Spinal cord (tissue), 10 donors: ENCODE data around the gene DGKB. TPM values are rescaled to one million over a fixed set of nuclear protein-coding genes. Genes with fewer than 3 reads are reported as not detected.

ENCODE experiments used
- DNase-seq, 6 donors: peaks; one replicate each; pipeline versions ENCODE4 v3.0.0 to v3.0.0-alpha.2; 2013 to 2015; ENCODE audit warnings: low spot score in 6 of 6, low read depth in 4 of 6
- H3K27ac ChIP-seq: one replicate; pipeline ENCODE4 v1.5.1; 2013; ENCODE audit warnings: low read depth, low read length, control low read depth
- H3K27me3 ChIP-seq: one replicate; pipeline ENCODE4 v1.6.1; 2013; ENCODE audit warnings: low read length; ENCODE audit not compliant: control insufficient read depth, insufficient read depth
- H3K36me3 ChIP-seq: one replicate; pipeline ENCODE4 v1.6.1; 2013; ENCODE audit warnings: low read length; ENCODE audit not compliant: control insufficient read depth, insufficient read depth
- H3K4me1 ChIP-seq: one replicate; pipeline ENCODE4 v1.6.1; 2013; ENCODE audit warnings: low read length; ENCODE audit not compliant: control insufficient read depth, insufficient read depth
- H3K4me3 ChIP-seq: one replicate; pipeline ENCODE4 v1.5.1; 2013; ENCODE audit warnings: low read depth, low read length, control low read depth
- H3K9me3 ChIP-seq: one replicate; pipeline ENCODE4 v1.6.1; 2013; ENCODE audit warnings: low read length; ENCODE audit not compliant: control insufficient read depth, insufficient read depth
- WGBS: methylation state at CpG from one replicate; pipeline ENCODE4 v1.1.5; 2013; ENCODE audit warnings: missing lambda C conversion rate; ENCODE audit not compliant: insufficient coverage; 5-methylcytosine and 5-hydroxymethylcytosine counted together
- polyA plus RNA-seq, 2 donors: library from polyadenylated mRNA; unstranded; fragments of 120-200 nt; gene quantifications; one replicate each; pipeline ENCODE4 v1.2.1, GENCODE V29; 2013; ENCODE audit not compliant: insufficient read length in 2 of 2
- total RNA-seq, 2 donors: library from RNA; depleted of rRNA in 1 of 2; stranded (reverse); fragments of 120-200 nt in 1 of 2; fragments of >200 nt in 1 of 2; gene quantifications; one replicate each; pipeline versions ENCODE4 v1.2.3 to v1.2.4, GENCODE V29; 2013 to 2014
- donor health status: healthy.

DGKB gene
- total and polyA plus RNA-seq, 4 donors: 13.6 to 31.4 (median 20.2) TPM

- Histone ChIP-seq H3K27ac (no peak overlapping the region), H3K4me3 (no peak overlapping the region), H3K36me3 (no peaks in the 10 kb centered on the region), H3K9me3 (no peaks in the 10 kb centered on the region), H3K27me3 (no peaks in the 10 kb centered on the region), H3K4me1 (no peaks in the 10 kb centered on the region)
- WGBS: 40% methylated on average over 1 of the region's 4 CpGs
- DNase-seq: no peak
These were observed 84.5 kb downstream of the DGKB start for GRCh38 chr7:14817829-14818614.

- Histone ChIP-seq H3K4me3 (no peak overlapping the region), H3K9me3 (no peaks in the 10 kb centered on the region), H3K36me3 (no peaks in the 10 kb centered on the region), H3K27me3 (no peaks in the 10 kb centered on the region), H3K4me1 (no peaks in the 10 kb centered on the region), H3K27ac (no peak overlapping the region)
- no CpG with 5 or more reads among the region's 3 CpGs for WGBS
- no peak for DNase-seq
These were observed 95.0 kb downstream of the DGKB start for GRCh38 chr7:14807507-14807906.

DNA sequence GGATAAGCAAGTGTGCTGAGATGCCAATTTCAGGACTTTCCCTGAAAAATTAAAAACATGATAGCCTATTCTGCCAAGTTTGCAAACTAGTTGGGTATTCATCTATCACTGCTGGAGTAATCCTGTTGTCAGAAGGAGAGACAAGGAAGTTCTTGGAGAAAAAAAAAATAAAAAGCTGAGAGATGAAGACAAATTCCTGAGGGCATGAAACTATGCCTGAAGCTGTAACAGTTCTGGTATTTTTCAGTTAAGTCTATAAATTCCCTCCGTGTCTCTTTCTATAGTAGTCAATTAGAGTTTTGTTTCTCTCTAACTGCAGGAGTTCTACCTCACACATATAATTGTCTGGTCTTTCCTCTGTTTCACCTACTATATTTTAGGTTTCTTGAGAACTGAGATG is 95.7 kb downstream of the DGKB start:
- DNase-seq: no peak
- no peak overlapping the region for H3K4me3 ChIP-seq
- H3K27me3 ChIP-seq: no peaks in the 10 kb centered on the region
- no peak overlapping the region for H3K27ac ChIP-seq
- H3K4me1 ChIP-seq: no peaks in the 10 kb centered on the region
- no peaks in the 10 kb centered on the region for H3K36me3 ChIP-seq
- no peaks in the 10 kb centered on the region for H3K9me3 ChIP-seq
- no CpG with 5 or more reads among the region's 1 CpG for WGBS

- Histone ChIP-seq H3K27ac (no peak overlapping the region), H3K4me1 (no peaks in the 10 kb centered on the region), H3K27me3 (no peaks in the 10 kb centered on the region), H3K9me3 (no peaks in the 10 kb centered on the region), H3K36me3 (no peaks in the 10 kb centered on the region), H3K4me3 (no peak overlapping the region)
- no peak for DNase-seq
- no CpG with 5 or more reads among the region's 2 CpGs for WGBS
These were observed 97.3 kb downstream of the DGKB start for GRCh38 chr7:14805105-14805719.

GRCh38 chr7:14800664-14801063 is 101.9 kb downstream of the DGKB start:
- Histone ChIP-seq H3K9me3 (no peaks in the 10 kb centered on the region), H3K27me3 (no peaks in the 10 kb centered on the region), H3K4me3 (no peak overlapping the region), H3K4me1 (no peaks in the 10 kb centered on the region), H3K36me3 (no peaks in the 10 kb centered on the region), H3K27ac (no peak overlapping the region)
- DNase-seq: no peak
- no CpG with 5 or more reads among the region's 2 CpGs for WGBS

DNA sequence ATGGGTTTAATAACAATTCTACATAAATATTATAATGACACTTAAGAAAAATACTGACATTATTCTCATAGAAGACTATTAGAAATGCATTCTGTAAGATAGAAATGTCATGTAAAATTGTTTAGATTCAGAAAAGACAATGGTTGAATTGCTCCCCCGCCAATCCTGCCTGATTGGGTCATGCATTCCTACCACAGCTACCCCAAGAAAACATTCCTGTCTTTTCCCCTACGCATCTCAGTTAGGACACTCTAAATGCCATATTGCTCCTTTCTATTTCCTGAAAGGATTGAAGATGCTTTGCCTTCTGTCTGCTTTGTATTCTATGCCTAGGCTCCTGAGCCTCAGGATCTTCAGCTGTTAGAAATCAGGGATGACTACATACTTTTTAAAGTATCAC is 109.4 kb downstream of the DGKB start:
- no peaks in the 10 kb centered on the region for H3K4me1 ChIP-seq
- no peak for DNase-seq
- no peaks in the 10 kb centered on the region for H3K27me3 ChIP-seq
- no peak overlapping the region for H3K4me3 ChIP-seq
- no peak overlapping the region for H3K27ac ChIP-seq
- no CpG with 5 or more reads among the region's 2 CpGs for WGBS
- H3K36me3 ChIP-seq: no peaks in the 10 kb centered on the region
- no peaks in the 10 kb centered on the region for H3K9me3 ChIP-seq

DNA sequence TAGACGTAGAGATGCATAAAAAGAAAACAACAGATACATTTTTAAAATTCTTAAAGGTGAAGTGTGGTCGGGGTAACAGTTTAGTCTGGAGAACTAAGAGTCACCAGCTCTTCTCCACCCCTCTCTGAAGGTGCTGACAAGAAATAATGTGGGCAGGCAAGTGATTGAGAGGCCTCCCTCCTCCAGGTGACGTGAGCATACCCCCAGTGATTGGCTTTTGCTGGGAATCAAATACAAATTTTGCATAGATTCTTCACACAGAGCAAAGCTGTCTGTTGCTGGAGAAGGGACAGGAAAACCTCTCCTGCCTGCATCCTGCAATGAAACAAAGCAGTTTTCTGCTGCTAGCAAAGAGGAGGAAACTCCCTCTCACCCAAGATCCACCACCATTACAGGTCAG is 115.0 kb downstream of the DGKB start:
- DNase-seq: no peak
- H3K4me3 ChIP-seq: no peak overlapping the region
- no peaks in the 10 kb centered on the region for H3K36me3 ChIP-seq
- no peaks in the 10 kb centered on the region for H3K27me3 ChIP-seq
- WGBS: no CpG with 5 or more reads among the region's 3 CpGs
- H3K27ac ChIP-seq: no peak overlapping the region
- no peaks in the 10 kb centered on the region for H3K9me3 ChIP-seq
- no peaks in the 10 kb centered on the region for H3K4me1 ChIP-seq

GRCh38 chr7:14786314-14786895 is 116.1 kb downstream of the DGKB start:
- DNase-seq: no peak
- 89% methylated on average over 8 of the region's 9 CpGs for WGBS
- Histone ChIP-seq H3K27ac (no peak overlapping the region), H3K36me3 (no peaks in the 10 kb centered on the region), H3K27me3 (no peaks in the 10 kb centered on the region), H3K9me3 (no peaks in the 10 kb centered on the region), H3K4me3 (no peak overlapping the region), H3K4me1 (no peaks in the 10 kb centered on the region)

GRCh38 chr7:14777806-14778205 is 124.7 kb downstream of the DGKB start:
- H3K27ac ChIP-seq: no peak overlapping the region
- H3K27me3 ChIP-seq: no peaks in the 10 kb centered on the region
- H3K36me3 ChIP-seq: no peaks in the 10 kb centered on the region
- no peak for DNase-seq
- WGBS: 100% methylated on average over 1 of the region's 3 CpGs
- no peaks in the 10 kb centered on the region for H3K4me1 ChIP-seq
- peaks cover 5% of the 10 kb centered on the region for H3K9me3 ChIP-seq
- no peak overlapping the region for H3K4me3 ChIP-seq

DNA sequence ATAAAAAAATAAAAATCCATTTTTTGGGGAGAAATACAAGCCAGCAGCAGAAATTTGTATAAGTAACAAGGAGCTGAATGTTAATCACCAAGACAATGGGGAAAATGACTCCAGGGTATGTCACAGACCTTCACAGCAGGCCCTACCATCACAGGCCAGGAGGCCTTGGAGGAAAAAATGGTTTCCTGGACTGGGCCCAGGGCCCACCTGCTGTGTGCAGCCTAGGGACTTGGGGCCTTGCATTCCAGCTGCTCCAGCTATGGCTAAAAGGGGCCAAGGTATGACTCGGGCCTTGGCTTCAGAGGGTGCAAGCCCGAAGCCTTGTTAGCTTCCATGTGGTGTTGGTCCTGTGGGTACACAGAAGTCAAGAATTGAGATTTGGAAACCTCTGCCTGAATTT is 126.3 kb downstream of the DGKB start:
- no peak overlapping the region for H3K27ac ChIP-seq
- H3K9me3 ChIP-seq: peaks cover 5% of the 10 kb centered on the region
- H3K36me3 ChIP-seq: no peaks in the 10 kb centered on the region
- no peak for DNase-seq
- no peak overlapping the region for H3K4me3 ChIP-seq
- no peaks in the 10 kb centered on the region for H3K27me3 ChIP-seq
- no peaks in the 10 kb centered on the region for H3K4me1 ChIP-seq
- 100% methylated on average over 2 of the region's 2 CpGs for WGBS
